Measurements from ENCODE around the gene KLK13.

DNA sequence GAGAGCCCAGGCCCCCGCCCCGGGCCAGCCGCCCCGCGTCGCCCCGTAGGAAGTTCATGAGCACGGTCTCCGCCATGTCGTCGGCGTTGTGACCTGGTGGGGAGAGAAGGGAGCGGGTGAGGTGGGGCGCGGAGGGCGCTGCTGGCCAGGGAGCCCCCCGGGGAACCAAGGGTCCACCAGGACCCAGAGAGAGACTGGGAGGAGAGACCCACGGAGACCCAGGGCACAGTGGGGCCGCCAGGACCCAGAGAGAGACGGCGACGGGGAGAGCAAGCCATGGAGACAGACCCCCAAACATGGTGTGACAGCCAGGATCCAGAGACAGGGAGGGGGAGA lies 34.1 kb upstream of the KLK13 start:
- TF ChIP-seq, protein P1, sequence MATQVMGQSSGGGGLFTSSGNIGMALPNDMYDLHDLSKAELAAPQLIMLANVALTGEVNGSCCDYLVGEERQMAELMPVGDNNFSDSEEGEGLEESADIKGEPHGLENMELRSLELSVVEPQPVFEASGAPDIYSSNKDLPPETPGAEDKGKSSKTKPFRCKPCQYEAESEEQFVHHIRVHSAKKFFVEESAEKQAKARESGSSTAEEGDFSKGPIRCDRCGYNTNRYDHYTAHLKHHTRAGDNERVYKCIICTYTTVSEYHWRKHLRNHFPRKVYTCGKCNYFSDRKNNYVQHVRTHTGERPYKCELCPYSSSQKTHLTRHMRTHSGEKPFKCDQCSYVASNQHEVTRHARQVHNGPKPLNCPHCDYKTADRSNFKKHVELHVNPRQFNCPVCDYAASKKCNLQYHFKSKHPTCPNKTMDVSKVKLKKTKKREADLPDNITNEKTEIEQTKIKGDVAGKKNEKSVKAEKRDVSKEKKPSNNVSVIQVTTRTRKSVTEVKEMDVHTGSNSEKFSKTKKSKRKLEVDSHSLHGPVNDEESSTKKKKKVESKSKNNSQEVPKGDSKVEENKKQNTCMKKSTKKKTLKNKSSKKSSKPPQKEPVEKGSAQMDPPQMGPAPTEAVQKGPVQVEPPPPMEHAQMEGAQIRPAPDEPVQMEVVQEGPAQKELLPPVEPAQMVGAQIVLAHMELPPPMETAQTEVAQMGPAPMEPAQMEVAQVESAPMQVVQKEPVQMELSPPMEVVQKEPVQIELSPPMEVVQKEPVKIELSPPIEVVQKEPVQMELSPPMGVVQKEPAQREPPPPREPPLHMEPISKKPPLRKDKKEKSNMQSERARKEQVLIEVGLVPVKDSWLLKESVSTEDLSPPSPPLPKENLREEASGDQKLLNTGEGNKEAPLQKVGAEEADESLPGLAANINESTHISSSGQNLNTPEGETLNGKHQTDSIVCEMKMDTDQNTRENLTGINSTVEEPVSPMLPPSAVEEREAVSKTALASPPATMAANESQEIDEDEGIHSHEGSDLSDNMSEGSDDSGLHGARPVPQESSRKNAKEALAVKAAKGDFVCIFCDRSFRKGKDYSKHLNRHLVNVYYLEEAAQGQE (IDR thresholded peaks at IDR 0.05; ENCODE audit: low read depth) = no peak
- TF ChIP-seq ZBTB7A (IDR thresholded peaks at IDR 0.05; ENCODE audit: low read depth) = no peak
